Neutrophil (primary cell): ENCODE results near the gene SPAG16.

ENCODE experiments used
- H3K27ac ChIP-seq: fragments of 200-600 bp; sonication (generic); 2 replicates; pipeline ENCODE4 v1.5.1; 2016; ENCODE audit warnings: mild to moderate bottlenecking, moderate library complexity
- H3K27me3 ChIP-seq: fragments of 200-600 bp; sonication (generic); 2 replicates; pipeline ENCODE4 v1.6.0; 2016; ENCODE audit warnings: mild to moderate bottlenecking
- H3K36me3 ChIP-seq: fragments of 200-600 bp; sonication (generic); 2 replicates; pipeline ENCODE4 v1.5.1; 2017
- H3K4me1 ChIP-seq, 2 experiments: fragments of 200-600 bp in 1 of 2; sonication (generic) in 1 of 2; 1 replicate in 1 of 2; 2 replicates in 1 of 2; pipeline versions ENCODE4 v1.5.1 to v1.6.1; 2013 to 2016; ENCODE audit warnings: low read depth in 1 of 2, low read length in 1 of 2, mild to moderate bottlenecking in 1 of 2, moderate library complexity in 1 of 2; ENCODE audit not compliant: control insufficient read depth in 1 of 2, insufficient read depth in 1 of 2
- H3K4me3 ChIP-seq, 2 experiments: fragments of 200-600 bp in 1 of 2; sonication (generic) in 1 of 2; 1 replicate in 1 of 2; 2 replicates in 1 of 2; pipeline ENCODE4 v1.5.1; 2013 to 2016; ENCODE audit warnings: low read depth in 1 of 2, low read length in 1 of 2, mild to moderate bottlenecking in 1 of 2, moderate library complexity in 1 of 2
- H3K9me3 ChIP-seq: fragments of 200-600 bp; sonication (generic); 2 replicates; pipeline ENCODE4 v1.5.1; 2016
- CTCF ChIP-seq: fragments of 200-600 bp; sonication (generic); IDR thresholded peaks from 2 replicates; pipeline ENCODE4 v1.5.1; 2016; ENCODE audit warnings: antibody characterized with exemption

SPAG16 gene

DNA sequence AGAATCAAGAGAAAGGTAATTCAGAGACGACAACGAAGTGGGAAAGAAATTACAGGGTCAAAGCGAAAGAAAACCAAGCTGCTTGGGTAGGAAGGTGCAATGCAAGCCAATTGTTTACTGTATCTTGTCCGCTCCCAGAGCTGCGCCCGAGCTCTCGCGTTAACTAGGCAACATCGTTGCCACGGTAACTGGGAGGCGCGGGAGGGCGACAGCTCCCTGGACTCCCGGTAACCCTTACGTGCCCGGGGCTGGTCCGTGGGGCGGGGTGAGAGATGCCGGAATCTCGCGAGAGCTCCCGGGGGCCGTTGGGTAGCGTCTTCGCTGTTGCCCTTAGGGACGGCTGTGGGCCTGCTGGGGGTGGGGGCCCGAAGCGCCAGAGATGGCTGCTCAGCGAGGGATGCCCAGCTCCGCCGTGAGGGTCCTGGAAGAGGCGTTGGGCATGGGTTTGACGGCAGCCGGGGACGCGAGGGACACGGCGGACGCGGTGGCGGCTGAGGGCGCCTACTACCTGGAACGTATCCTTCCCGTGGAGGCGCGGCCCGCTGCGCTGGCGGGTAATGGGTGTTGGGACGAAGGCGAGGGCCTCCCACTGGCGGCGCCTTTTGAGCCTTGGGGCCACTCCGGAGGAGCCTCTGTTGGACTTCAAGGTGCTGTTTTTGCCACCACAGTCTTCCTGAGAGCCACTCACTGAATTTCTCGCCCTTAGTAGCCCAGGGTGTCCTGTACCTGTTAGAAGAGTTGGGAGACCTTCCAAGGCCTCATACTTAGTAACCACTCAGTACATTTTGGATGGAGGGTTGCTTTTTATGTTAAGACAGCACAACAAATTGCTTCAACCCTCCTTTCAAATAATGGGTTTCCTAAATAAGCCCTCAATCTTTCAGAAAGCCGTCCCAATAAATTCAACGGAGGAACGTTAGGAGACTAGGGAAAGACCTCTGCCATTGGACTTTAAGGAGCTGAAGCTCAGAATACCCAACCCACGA lies at the start of gene SPAG16:
TSS of gene SPAG16 (plus strand) at position 360 of the 986 bp plus-strand sequence.
- no peak for TF ChIP-seq CTCF
- H3K4me1 ChIP-seq: peaks cover 2 to 8% of the 10 kb centered on the region in 2 experiments
- H3K27me3 ChIP-seq: peaks cover 19% of the 10 kb centered on the region
- no peak within 1 kb of the TSS for H3K27ac ChIP-seq
- H3K4me3 ChIP-seq: peak within 1 kb of the TSS; percentile 51 to 52
- H3K9me3 ChIP-seq: no peaks in the 10 kb centered on the region
- H3K36me3 ChIP-seq: no peaks in the 10 kb centered on the region

- no peak for TF ChIP-seq CTCF
- Histone ChIP-seq H3K4me3 (no peak overlapping the region), H3K4me1 (no peaks in the 10 kb centered on the region), H3K9me3 (no peaks in the 10 kb centered on the region), H3K36me3 (no peaks in the 10 kb centered on the region), H3K27me3 (peaks cover 5% of the 10 kb centered on the region), H3K27ac (no peak overlapping the region)
These were observed 49.6 kb upstream of the SPAG16 start for GRCh38 chr2:213234641-213235040.

- peaks cover 5% of the 10 kb centered on the region for H3K27me3 ChIP-seq
- no peaks in the 10 kb centered on the region for H3K36me3 ChIP-seq
- no peak for TF ChIP-seq CTCF
- H3K4me1 ChIP-seq: no peaks in the 10 kb centered on the region
- H3K9me3 ChIP-seq: no peaks in the 10 kb centered on the region
- no peak overlapping the region for H3K27ac ChIP-seq
- H3K4me3 ChIP-seq: no peak overlapping the region
These were observed 48.5 kb upstream of the SPAG16 start for GRCh38 chr2:213235741-213236140.

DNA sequence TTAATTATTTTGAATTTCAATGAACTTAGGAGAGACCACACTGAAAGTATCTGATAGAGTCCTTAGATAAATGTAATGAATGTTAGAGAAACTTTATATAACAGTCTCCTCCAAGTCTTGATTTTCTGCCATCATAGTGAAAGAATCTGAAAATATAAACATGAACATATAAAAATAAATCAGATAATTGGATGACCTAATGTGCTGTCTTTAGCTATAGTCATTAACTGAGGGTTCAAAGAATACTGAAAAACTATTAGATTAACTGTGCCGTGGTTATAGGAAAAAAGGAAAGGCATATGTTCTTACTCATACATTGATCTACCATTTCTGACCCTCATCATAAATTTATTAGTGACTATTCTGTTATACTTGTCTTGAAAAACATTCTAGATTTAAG lies 47.0 kb upstream of the SPAG16 start:
- H3K27me3 ChIP-seq: peaks cover 5% of the 10 kb centered on the region
- no peaks in the 10 kb centered on the region for H3K9me3 ChIP-seq
- H3K36me3 ChIP-seq: no peaks in the 10 kb centered on the region
- H3K4me3 ChIP-seq: no peak overlapping the region
- H3K4me1 ChIP-seq: no peaks in the 10 kb centered on the region
- H3K27ac ChIP-seq: no peak overlapping the region
- TF ChIP-seq CTCF: no peak

DNA sequence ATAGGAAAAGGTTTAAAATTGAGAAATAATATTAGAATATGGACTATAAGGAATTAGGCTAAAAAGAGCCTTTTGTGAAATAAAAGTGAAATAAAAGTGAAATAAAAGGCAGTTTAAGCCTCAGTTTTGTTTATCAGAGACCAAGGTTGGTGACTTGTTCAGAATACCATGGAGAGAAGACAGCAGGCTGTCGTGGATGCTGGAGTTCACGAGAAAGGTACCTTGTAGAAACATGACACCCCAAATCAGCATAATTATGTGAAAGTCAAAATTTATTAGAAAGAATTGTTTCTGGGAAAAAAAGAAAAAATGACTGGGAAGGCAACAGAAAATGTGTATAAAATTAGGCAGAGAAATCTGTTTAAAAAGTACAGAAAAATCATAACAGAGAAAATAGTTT lies 46.5 kb upstream of the SPAG16 start:
- H3K27ac ChIP-seq: no peak overlapping the region
- no peaks in the 10 kb centered on the region for H3K4me1 ChIP-seq

More for the DNA sequence above, 46.5 kb upstream of the SPAG16 start:
- TF ChIP-seq CTCF: no peak
- no peaks in the 10 kb centered on the region for H3K9me3 ChIP-seq
- H3K4me3 ChIP-seq: no peak overlapping the region
- no peaks in the 10 kb centered on the region for H3K36me3 ChIP-seq
- H3K27me3 ChIP-seq: peaks cover 5% of the 10 kb centered on the region
